ENCODE data around the gene SEMA4C. TPM values are rescaled to one million over a fixed set of nuclear protein-coding genes. Genes with fewer than 3 reads are reported as not detected.

The SEMA4C gene
- total RNA-seq, 1 donor from 2014 or later, result 62.4 TPM

DNA sequence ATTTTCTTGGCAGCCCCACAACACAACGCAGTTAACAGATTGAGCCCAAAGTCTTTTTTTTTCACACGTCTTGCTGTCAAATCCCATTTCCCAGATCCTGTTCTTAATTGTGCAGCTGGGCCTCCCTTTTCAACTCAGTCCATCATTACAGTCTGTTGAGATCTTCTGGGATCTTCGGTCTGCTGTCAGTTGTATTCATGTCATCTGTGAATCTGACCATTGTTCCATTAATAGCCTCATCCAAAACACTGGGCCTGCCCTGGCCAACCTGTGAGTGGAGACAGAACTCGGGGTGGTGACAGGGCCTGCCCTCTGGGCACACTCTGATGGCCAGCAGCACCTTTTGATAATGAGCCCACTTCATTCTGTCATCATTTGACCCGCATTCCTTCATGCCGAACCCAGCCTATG lies 39.7 kb upstream of the SEMA4C start:
- Histone ChIP-seq H3K4me3 (ENCODE audit: low read depth, low read length) (no peak overlapping the region), H3K27me3 (ENCODE audit: control insufficient read depth, insufficient read depth, low read length) (peaks cover 17% of the 10 kb centered on the region), H3K36me3 (ENCODE audit: control insufficient read depth, insufficient read depth, low read length) (no peaks in the 10 kb centered on the region)
- DNase-seq (ENCODE audit: low read depth), result no peak
- TF ChIP-seq, protein P1, sequence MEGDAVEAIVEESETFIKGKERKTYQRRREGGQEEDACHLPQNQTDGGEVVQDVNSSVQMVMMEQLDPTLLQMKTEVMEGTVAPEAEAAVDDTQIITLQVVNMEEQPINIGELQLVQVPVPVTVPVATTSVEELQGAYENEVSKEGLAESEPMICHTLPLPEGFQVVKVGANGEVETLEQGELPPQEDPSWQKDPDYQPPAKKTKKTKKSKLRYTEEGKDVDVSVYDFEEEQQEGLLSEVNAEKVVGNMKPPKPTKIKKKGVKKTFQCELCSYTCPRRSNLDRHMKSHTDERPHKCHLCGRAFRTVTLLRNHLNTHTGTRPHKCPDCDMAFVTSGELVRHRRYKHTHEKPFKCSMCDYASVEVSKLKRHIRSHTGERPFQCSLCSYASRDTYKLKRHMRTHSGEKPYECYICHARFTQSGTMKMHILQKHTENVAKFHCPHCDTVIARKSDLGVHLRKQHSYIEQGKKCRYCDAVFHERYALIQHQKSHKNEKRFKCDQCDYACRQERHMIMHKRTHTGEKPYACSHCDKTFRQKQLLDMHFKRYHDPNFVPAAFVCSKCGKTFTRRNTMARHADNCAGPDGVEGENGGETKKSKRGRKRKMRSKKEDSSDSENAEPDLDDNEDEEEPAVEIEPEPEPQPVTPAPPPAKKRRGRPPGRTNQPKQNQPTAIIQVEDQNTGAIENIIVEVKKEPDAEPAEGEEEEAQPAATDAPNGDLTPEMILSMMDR (IDR thresholded peaks at IDR 0.05; ENCODE audit: insufficient read depth, low read length, poor library complexity, severe bottlenecking), result no peak

DNA sequence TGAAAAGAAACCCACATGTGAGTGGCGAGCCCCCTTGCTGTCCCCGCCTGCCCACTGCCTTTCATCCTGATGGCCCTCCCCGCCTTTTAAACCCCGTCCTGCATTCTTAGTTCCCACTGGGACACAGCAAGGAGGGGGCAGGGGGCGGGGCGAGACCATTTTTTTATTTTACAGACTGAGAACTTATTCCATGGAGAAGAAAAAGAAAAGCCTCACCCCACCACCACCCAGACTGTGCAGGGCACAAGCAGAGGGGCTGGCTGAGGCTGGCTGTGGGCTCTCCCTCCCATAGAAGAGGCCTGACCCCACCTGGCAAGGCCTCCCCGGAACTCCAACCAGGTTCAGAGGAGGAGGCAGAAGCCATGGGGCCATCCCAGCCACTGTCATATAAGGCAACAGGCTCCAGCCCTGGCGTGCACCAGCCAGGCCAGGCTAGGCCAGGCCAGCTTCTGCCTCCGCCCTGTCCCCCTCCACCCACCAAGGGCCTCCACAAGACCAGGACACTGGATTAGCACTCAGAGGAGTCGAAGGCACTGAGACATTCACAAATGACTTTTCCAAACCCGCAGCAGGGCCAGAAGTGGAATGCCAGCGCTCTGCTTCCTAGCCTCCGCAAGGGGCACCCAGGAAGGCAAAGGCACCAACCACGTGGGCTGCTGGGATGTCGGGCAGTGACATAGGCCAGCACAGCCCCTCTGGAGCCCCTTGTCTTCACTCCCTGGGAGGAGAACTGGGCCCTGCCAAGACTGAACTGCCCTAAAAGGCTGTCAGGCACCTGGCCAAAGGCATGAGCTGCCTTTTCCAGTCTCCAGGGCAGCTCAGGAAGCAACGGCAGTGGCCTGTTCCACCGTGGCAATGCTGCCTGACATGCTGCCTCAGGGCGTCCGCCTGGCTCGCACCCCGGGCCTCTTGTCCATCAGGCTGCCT lies 37.5 kb upstream of the SEMA4C start:
- H3K36me3 ChIP-seq (ENCODE audit: control insufficient read depth, insufficient read depth, low read length), result no peaks in the 10 kb centered on the region
- TF ChIP-seq, protein P1 (IDR thresholded peaks at IDR 0.05; ENCODE audit: insufficient read depth, low read length, poor library complexity, severe bottlenecking), result no peak
- DNase-seq (ENCODE audit: low read depth), result no peak
- H3K4me3 ChIP-seq (ENCODE audit: low read depth, low read length), result no peak overlapping the region
- peaks cover 6% of the 10 kb centered on the region for H3K27me3 ChIP-seq (ENCODE audit: control insufficient read depth, insufficient read depth, low read length)

- Histone ChIP-seq H3K27me3 (ENCODE audit: control insufficient read depth, insufficient read depth, low read length) (peaks cover 5% of the 10 kb centered on the region), H3K4me3 (ENCODE audit: low read depth, low read length) (no peak overlapping the region), H3K36me3 (ENCODE audit: control insufficient read depth, insufficient read depth, low read length) (no peaks in the 10 kb centered on the region)
- no peak for DNase-seq (ENCODE audit: low read depth)
- TF ChIP-seq, protein P1 (IDR thresholded peaks at IDR 0.05; ENCODE audit: insufficient read depth, low read length, poor library complexity, severe bottlenecking), result no peak
Measured at GRCh38 chr2:96906729-96907114, 36.8 kb upstream of the SEMA4C start.

DNA sequence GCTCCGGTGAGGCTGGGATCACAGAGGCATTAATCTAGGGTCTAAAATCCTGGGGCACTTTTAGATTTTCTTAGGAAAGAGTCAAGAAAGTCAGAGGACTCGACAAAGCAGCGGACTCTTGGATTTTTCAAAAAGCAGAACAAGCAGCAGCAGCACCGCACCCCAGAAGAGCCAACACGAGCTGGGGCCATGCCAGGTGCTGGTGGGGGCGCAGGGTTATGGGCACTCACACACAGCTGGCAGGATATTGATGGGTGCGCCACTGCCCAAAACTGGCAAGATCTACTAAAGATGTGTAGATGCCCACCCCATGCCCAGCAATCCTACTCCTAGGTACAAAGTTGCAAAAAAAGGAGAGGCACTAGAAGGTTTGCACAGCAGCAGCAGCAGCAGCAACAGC lies 33.9 kb upstream of the SEMA4C start:
- Histone ChIP-seq H3K27me3 (ENCODE audit: control insufficient read depth, insufficient read depth, low read length) (no peaks in the 10 kb centered on the region), H3K4me3 (ENCODE audit: low read depth, low read length) (no peak overlapping the region), H3K36me3 (ENCODE audit: control insufficient read depth, insufficient read depth, low read length) (no peaks in the 10 kb centered on the region)
- DNase-seq (ENCODE audit: low read depth), result no peak
- TF ChIP-seq, protein P1 (IDR thresholded peaks at IDR 0.05; ENCODE audit: insufficient read depth, low read length, poor library complexity, severe bottlenecking), result no peak

- Histone ChIP-seq H3K4me3 (ENCODE audit: low read depth, low read length) (no peak overlapping the region), H3K27me3 (ENCODE audit: control insufficient read depth, insufficient read depth, low read length) (no peaks in the 10 kb centered on the region), H3K36me3 (ENCODE audit: control insufficient read depth, insufficient read depth, low read length) (no peaks in the 10 kb centered on the region)
- DNase-seq (ENCODE audit: low read depth), result no peak
- TF ChIP-seq, protein P1 (IDR thresholded peaks at IDR 0.05; ENCODE audit: insufficient read depth, low read length, poor library complexity, severe bottlenecking), result no peak
Measured at GRCh38 chr2:96903318-96903717, 33.4 kb upstream of the SEMA4C start.

Measured in kidney epithelial cell (primary cell).